22Rv1 (cell line): ENCODE results near the gene VSIG8.

Source experiments
- ZFX ChIP-seq: fragments of 450-650 bp; IDR thresholded peaks from 2 replicates; pipeline ENCODE4 v1.6.1; 2017; ENCODE audit warnings: antibody characterized with exemption, borderline replicate concordance
- TF ChIP-seq, protein P1 (sequence below): fragments of 450-650 bp; IDR thresholded peaks from 2 replicates; pipeline ENCODE4 v1.5.1; 2017; ENCODE audit warnings: mild to moderate bottlenecking

- TF ChIP-seq, protein P1, sequence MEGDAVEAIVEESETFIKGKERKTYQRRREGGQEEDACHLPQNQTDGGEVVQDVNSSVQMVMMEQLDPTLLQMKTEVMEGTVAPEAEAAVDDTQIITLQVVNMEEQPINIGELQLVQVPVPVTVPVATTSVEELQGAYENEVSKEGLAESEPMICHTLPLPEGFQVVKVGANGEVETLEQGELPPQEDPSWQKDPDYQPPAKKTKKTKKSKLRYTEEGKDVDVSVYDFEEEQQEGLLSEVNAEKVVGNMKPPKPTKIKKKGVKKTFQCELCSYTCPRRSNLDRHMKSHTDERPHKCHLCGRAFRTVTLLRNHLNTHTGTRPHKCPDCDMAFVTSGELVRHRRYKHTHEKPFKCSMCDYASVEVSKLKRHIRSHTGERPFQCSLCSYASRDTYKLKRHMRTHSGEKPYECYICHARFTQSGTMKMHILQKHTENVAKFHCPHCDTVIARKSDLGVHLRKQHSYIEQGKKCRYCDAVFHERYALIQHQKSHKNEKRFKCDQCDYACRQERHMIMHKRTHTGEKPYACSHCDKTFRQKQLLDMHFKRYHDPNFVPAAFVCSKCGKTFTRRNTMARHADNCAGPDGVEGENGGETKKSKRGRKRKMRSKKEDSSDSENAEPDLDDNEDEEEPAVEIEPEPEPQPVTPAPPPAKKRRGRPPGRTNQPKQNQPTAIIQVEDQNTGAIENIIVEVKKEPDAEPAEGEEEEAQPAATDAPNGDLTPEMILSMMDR = no peak
- no peak for TF ChIP-seq ZFX
These were observed 39.1 kb downstream of the VSIG8 start for GRCh38 chr1:159823406-159823805.
